IPS DF 6.9 (cell line): Measurements from ENCODE around the gene GTPBP3.

Source experiments
- DNase-seq: peaks from one replicate; pipeline ENCODE4 v3.0.0-alpha.2; 2013; ENCODE audit warnings: low read depth, low spot score
- H3K27ac ChIP-seq: one replicate; pipeline ENCODE4 v1.5.1; 2013; ENCODE audit warnings: low read length, control low read depth
- H3K27me3 ChIP-seq: 2 replicates; pipeline ENCODE4 v1.6.1; 2013; ENCODE audit warnings: mild to moderate bottlenecking, low read length; ENCODE audit not compliant: control insufficient read depth, insufficient read depth
- H3K36me3 ChIP-seq: 2 replicates; pipeline ENCODE4 v1.6.1; 2013; ENCODE audit warnings: low read length; ENCODE audit not compliant: control insufficient read depth, insufficient read depth
- H3K4me1 ChIP-seq: 2 replicates; pipeline ENCODE4 v1.6.1; 2013; ENCODE audit warnings: low read length; ENCODE audit not compliant: control insufficient read depth, insufficient read depth
- H3K4me3 ChIP-seq: 2 replicates; pipeline ENCODE4 v1.5.1; 2013; ENCODE audit warnings: mild to moderate bottlenecking, low read length
- H3K9me3 ChIP-seq: 2 replicates; pipeline ENCODE4 v1.6.1; 2013; ENCODE audit warnings: low read length, inconsistent platforms; ENCODE audit not compliant: control insufficient read depth, insufficient read depth
- WGBS: extraction: QIAGEN DNeasy Blood & Tissue Kit; methylation state at CpG from one replicate; pipeline ENCODE4 v1.1.7; 2013; ENCODE audit warnings: mixed read lengths, missing lambda C conversion rate; ENCODE audit not compliant: insufficient read length, insufficient coverage; 5-methylcytosine and 5-hydroxymethylcytosine counted together

GTPBP3 gene

DNA sequence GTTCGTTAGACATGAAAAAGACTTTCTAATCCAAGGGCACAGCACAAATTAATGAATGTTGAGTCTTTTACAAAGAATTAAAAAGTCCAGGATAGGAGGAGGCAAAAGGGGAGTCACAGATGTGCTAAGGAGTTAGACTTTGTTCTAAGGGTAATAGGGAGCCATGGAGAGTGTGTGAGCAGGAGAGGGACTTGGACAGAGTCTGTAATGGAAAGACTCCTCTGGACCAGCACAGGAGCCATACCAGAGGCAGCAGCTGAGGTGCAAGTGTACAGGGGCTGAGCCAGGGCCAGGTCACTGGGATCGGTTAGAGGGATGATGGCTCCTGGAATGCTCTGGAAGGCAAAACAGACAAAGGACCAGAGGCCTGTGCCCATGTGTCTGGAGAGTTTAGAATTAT is 10.5 kb downstream of the GTPBP3 start:
- H3K27ac ChIP-seq: no peak overlapping the region
- H3K9me3 ChIP-seq: no peaks in the 10 kb centered on the region
- no peaks in the 10 kb centered on the region for H3K4me1 ChIP-seq
- no peak for DNase-seq
- H3K36me3 ChIP-seq: no peaks in the 10 kb centered on the region
- H3K4me3 ChIP-seq: no peak overlapping the region
- H3K27me3 ChIP-seq: no peaks in the 10 kb centered on the region
- WGBS: no CpG with 5 or more reads among the region's 2 CpGs

DNA sequence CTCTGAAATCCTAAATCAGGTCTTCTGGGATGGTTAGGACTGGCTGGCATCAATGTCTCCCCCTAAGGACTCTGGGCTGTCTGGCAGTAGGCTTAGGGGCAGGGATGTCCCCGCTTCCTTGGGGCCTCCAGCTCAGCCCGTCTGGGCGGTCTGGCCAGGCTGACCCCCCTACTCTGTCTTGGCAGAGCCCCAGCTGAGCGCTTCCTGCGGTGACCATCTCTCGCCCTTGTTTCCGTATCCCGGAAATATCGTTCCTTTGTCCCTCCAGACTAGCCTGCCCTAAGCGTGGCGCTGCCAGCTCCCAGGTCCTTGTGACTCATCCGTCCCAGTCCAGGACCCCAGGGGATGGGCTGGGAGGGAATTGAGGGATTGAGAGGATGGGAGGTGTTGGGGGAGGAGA is 11.3 kb downstream of the GTPBP3 start:
- Histone ChIP-seq H3K4me3 (no peak overlapping the region), H3K36me3 (no peaks in the 10 kb centered on the region), H3K4me1 (peaks cover 2% of the 10 kb centered on the region; the same call in 1 of the 2 replicates), H3K9me3 (no peaks in the 10 kb centered on the region), H3K27ac (no peak overlapping the region), H3K27me3 (no peaks in the 10 kb centered on the region)
- no peak for DNase-seq
- WGBS: no CpG with 5 or more reads among the region's 12 CpGs

DNA sequence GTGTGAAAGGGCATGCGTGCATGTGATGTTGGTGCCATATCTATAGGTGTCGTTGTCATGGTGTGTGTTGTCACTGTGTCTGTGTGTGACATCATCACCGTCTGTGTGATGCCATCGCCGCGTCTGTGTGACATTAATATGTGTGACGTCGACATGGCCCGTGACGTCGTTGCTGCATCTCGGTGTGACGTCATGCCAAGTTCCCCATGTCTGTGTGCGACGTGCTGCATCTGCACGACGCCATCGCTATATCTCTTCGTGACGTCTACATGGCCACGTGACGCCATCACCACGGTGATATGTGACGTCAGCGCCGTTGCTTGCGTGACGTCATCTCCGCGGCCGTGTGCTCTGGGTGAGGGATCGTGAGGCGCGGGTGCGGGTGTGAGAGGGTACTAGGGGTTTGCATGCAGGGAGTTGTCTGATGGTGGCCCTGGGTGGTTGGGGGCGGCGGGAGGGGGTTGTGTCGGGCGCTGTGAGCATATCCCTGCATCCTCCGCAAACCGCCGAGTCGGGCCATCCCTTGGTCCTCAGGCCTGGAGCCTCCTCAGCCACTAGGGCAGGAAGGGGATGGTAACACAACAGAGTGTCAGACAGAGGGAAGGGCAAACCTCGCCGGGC is 14.6 kb downstream of the GTPBP3 start:
- Histone ChIP-seq H3K36me3 (no peaks in the 10 kb centered on the region), H3K4me1 (peaks cover 2% of the 10 kb centered on the region; the same call in 1 of the 2 replicates), H3K27me3 (no peaks in the 10 kb centered on the region), H3K4me3 (no peak overlapping the region), H3K27ac (no peak overlapping the region), H3K9me3 (no peaks in the 10 kb centered on the region)
- WGBS: no CpG with 5 or more reads among the region's 45 CpGs
- DNase-seq: no peak

- H3K4me1 ChIP-seq: peaks cover 2% of the 10 kb centered on the region; the same call in 1 of the 2 replicates
- DNase-seq: no peak
- no peaks in the 10 kb centered on the region for H3K36me3 ChIP-seq
- H3K4me3 ChIP-seq: no peak overlapping the region
- no peak overlapping the region for H3K27ac ChIP-seq
- H3K27me3 ChIP-seq: no peaks in the 10 kb centered on the region
- no CpG with 5 or more reads among the region's 14 CpGs for WGBS
- H3K9me3 ChIP-seq: no peaks in the 10 kb centered on the region
Measured at GRCh38 chr19:17352608-17353280, 15.4 kb downstream of the GTPBP3 start.

- H3K27me3 ChIP-seq: no peaks in the 10 kb centered on the region
- no CpG with 5 or more reads among the region's 8 CpGs for WGBS
- H3K27ac ChIP-seq: no peak overlapping the region
- H3K4me1 ChIP-seq: peaks cover 2% of the 10 kb centered on the region; the same call in 1 of the 2 replicates
- H3K4me3 ChIP-seq: no peak overlapping the region
- H3K36me3 ChIP-seq: no peaks in the 10 kb centered on the region
- no peak for DNase-seq
- H3K9me3 ChIP-seq: no peaks in the 10 kb centered on the region
Measured at GRCh38 chr19:17353386-17353785, 16.0 kb downstream of the GTPBP3 start.

DNA sequence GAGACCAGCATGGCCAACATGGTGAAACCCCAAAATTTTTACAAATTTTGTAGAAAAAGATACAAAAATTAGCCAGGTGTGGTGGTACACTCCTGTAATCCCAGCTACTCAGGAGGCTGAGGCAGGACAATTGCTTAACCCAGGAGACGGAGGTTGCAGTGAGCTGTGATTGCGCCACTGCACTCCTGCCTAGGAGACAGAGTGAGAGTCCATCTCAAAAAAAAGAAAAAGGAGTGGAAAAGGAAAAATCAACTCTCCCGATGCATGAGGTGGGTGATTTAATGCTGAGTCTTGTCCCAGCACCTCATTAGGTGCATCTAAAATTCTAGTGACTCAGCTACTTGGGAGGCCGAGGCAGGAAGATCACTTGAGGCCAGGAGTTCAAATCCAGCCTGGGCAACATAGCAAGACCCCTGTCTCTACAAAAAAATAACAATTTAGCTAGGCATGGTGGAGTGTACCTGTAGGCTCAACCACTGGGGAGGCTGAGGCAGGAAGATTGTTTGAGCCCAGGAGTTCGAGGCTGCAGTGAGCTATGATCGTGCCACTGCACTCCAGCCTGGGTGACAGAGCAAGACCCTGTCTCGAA is 19.8 kb downstream of the GTPBP3 start:
- no peak for DNase-seq
- H3K36me3 ChIP-seq: no peaks in the 10 kb centered on the region
- H3K27ac ChIP-seq: no peak overlapping the region
- H3K4me1 ChIP-seq: peaks cover 2% of the 10 kb centered on the region; the same call in 1 of the 2 replicates
- H3K9me3 ChIP-seq: no peaks in the 10 kb centered on the region
- H3K27me3 ChIP-seq: no peaks in the 10 kb centered on the region
- no CpG with 5 or more reads among the region's 7 CpGs for WGBS
- H3K4me3 ChIP-seq: no peak overlapping the region

DNA sequence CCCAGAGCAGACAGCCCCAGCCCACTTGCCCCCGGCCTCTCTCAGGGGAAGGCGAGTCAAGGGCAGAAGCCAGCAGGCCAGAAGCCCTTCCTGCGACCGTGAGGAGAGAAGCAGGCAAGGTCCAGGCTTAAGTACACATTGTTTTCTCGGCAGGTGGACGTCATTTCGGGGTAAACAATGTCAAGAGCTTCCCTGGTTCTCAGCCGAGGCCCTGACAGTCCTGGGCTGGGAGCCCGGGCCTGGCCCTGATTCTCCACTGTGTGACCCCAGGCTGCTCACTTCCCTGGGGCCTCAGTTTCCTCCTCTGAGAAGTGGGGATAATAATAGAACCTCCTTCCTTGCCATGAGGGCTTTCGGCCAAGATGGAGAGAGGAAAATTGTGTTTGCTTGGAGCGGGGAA is 20.4 kb downstream of the GTPBP3 start:
- no peaks in the 10 kb centered on the region for H3K27me3 ChIP-seq
- peaks cover 2% of the 10 kb centered on the region; the same call in 1 of the 2 replicates for H3K4me1 ChIP-seq
- no peak for DNase-seq
- no peak overlapping the region for H3K4me3 ChIP-seq
- no CpG with 5 or more reads among the region's 11 CpGs for WGBS
- H3K9me3 ChIP-seq: no peaks in the 10 kb centered on the region
- H3K27ac ChIP-seq: no peak overlapping the region
- H3K36me3 ChIP-seq: no peaks in the 10 kb centered on the region

DNA sequence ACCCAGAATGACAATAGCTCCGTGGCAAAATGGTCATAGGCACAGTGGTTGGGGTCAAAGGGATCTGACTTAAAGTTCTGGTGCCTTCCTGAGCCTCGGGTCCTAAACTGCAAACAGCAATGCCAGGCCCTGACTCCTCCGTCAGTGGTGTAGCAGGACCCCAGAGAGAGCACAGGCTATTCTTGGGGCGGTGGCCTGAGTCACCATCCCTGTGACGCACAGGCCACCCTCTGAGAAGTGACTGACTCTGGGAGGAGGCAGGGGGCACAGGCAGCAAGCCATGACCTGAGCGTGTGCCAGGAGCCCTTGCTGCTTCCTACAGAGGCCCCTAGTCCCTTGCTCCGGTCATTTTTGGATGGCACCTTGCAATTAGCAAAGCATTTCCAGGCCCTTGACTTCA is 21.0 kb downstream of the GTPBP3 start:
- Histone ChIP-seq H3K27me3 (no peaks in the 10 kb centered on the region), H3K4me3 (no peak overlapping the region), H3K9me3 (no peaks in the 10 kb centered on the region), H3K4me1 (no peaks in the 10 kb centered on the region), H3K36me3 (no peaks in the 10 kb centered on the region), H3K27ac (no peak overlapping the region)
- DNase-seq: no peak
- WGBS: no CpG with 5 or more reads among the region's 7 CpGs

- H3K4me3 ChIP-seq: no peak overlapping the region
- no peak for DNase-seq
- no CpG with 5 or more reads among the region's 6 CpGs for WGBS
Measured at GRCh38 chr19:17359905-17360800, 22.8 kb downstream of the GTPBP3 start.

More at GRCh38 chr19:17359905-17360800, 22.8 kb downstream of the GTPBP3 start:
- no peaks in the 10 kb centered on the region for H3K4me1 ChIP-seq
- H3K9me3 ChIP-seq: no peaks in the 10 kb centered on the region
- H3K36me3 ChIP-seq: no peaks in the 10 kb centered on the region
- no peaks in the 10 kb centered on the region for H3K27me3 ChIP-seq
- no peak overlapping the region for H3K27ac ChIP-seq
